GM23338 (cell line): ENCODE measurements around the gene TMEM231.
"Not testable (repeated sequence)": the region's sequence is repeated elsewhere in the genome, so short reads cannot be mapped to it uniquely, and the experiment has no call there.

ENCODE experiments used
- CREB1 ChIP-seq: fragments of 250-450 bp; sonication (Bioruptor Pico); IDR thresholded peaks from 2 replicates; pipeline ENCODE4 v1.5.0; 2020; ENCODE audit warnings: low read depth, mild to moderate bottlenecking, moderate library complexity
- EZH2 ChIP-seq: fragments of 200-600 bp; sonication (generic); IDR thresholded peaks from one replicate; pipeline ENCODE4 v1.8.0; 2017; ENCODE audit warnings: antibody characterized with exemption, mild to moderate bottlenecking, low read depth; ENCODE audit not compliant: unreplicated experiment
- EZH2phosphoT487 ChIP-seq: fragments of 200-600 bp; sonication (generic); IDR thresholded peaks from one replicate; pipeline ENCODE4 v1.8.1; 2018; ENCODE audit warnings: antibody characterized with exemption; ENCODE audit not compliant: unreplicated experiment
- JUNB ChIP-seq: IDR thresholded peaks from one replicate; pipeline ENCODE4 v1.6.1; 2016; ENCODE audit warnings: antibody characterized with exemption; ENCODE audit not compliant: unreplicated experiment
- POLR2AphosphoS5 ChIP-seq: IDR thresholded peaks from 2 replicates; pipeline ENCODE4 v1.6.1; 2016; ENCODE audit warnings: antibody characterized with exemption, low read depth
- REST ChIP-seq: IDR thresholded peaks from one replicate; pipeline ENCODE4 v1.6.1; 2018; ENCODE audit warnings: antibody characterized with exemption; ENCODE audit not compliant: unreplicated experiment
- STAT1 ChIP-seq: IDR thresholded peaks from one replicate; pipeline ENCODE4 v1.6.1; 2016; ENCODE audit warnings: antibody characterized with exemption; ENCODE audit not compliant: unreplicated experiment
- ZNF114 ChIP-seq: fragments of 250-450 bp; sonication (Bioruptor Pico); IDR thresholded peaks from 2 replicates; pipeline ENCODE4 v1.5.0; 2020; ENCODE audit warnings: mild to moderate bottlenecking, moderate library complexity
- ZNF331 ChIP-seq: fragments of 250-450 bp; sonication (Bioruptor Pico); IDR thresholded peaks from 2 replicates; pipeline ENCODE4 v1.5.0; 2020; ENCODE audit warnings: low read depth, mild to moderate bottlenecking, moderate library complexity
- TF ChIP-seq, protein P1 (sequence below), 2 experiments: fragments of 200-600 bp in 1 of 2; sonication (generic) in 1 of 2; conservative IDR thresholded peaks; 2 replicates each; pipeline versions ENCODE4 v1.5.1 to v1.6.1; 2016 to 2017; ENCODE audit warnings: antibody characterized with exemption in 2 of 2, low read depth in 2 of 2, mild to moderate bottlenecking in 2 of 2, moderate library complexity in 1 of 2

DNA sequence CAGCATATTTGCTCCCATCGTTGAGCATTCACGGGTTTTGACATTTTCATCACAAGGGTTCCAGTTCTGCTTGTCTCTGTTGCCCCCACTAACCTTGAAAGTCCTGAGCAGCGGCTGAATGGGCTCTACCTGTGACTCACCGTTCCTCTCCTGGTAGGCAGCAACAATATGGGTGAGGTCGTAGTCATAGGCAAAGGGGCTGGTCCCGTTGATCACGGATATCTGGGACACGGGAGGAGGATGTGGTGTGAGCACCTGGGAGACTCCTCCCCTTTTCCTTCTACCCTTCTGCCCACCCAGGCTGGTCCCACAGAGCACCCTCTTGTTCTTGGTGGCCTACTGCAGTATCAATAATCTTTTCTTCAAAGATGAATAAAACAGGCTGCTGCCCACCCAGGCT, 13.6 kb downstream of the TMEM231 start:
- TF ChIP-seq, protein P1, sequence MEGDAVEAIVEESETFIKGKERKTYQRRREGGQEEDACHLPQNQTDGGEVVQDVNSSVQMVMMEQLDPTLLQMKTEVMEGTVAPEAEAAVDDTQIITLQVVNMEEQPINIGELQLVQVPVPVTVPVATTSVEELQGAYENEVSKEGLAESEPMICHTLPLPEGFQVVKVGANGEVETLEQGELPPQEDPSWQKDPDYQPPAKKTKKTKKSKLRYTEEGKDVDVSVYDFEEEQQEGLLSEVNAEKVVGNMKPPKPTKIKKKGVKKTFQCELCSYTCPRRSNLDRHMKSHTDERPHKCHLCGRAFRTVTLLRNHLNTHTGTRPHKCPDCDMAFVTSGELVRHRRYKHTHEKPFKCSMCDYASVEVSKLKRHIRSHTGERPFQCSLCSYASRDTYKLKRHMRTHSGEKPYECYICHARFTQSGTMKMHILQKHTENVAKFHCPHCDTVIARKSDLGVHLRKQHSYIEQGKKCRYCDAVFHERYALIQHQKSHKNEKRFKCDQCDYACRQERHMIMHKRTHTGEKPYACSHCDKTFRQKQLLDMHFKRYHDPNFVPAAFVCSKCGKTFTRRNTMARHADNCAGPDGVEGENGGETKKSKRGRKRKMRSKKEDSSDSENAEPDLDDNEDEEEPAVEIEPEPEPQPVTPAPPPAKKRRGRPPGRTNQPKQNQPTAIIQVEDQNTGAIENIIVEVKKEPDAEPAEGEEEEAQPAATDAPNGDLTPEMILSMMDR (conservative IDR thresholded peaks at IDR 0.05; ENCODE audit: low read depth in 2 of 2) = not testable (repeated sequence)
- TF ChIP-seq POLR2AphosphoS5; EZH2; JUNB; CREB1 (CRISPR knock-in tag); ZNF331 (CRISPR knock-in tag); REST; EZH2phosphoT487; STAT1; ZNF114 (CRISPR knock-in tag): not testable (repeated sequence)
